H1 (cell line): Measurements from ENCODE around the gene INTS1. TPM values are rescaled to one million over a fixed set of nuclear protein-coding genes. Genes with fewer than 3 reads are reported as not detected.

Experiments used
- ASH2L ChIP-seq: fragments of 200-600, 300-600 bp; sonication (generic); IDR thresholded peaks from one replicate; pipeline ENCODE4 v1.7.1; 2017; ENCODE audit warnings: low read length
- BCL11A ChIP-seq, 2 experiments: IDR thresholded peaks; one replicate each; pipeline ENCODE4 v1.6.1; 2011; ENCODE audit warnings: low read depth in 2 of 2, low read length in 2 of 2, mild to moderate bottlenecking in 2 of 2
- CEBPB ChIP-seq: IDR thresholded peaks from 2 replicates; pipeline ENCODE4 v1.6.1; 2012; ENCODE audit warnings: low read depth, low read length
- CHD2 ChIP-seq: IDR thresholded peaks from 2 replicates; pipeline ENCODE4 v1.6.1; 2012; ENCODE audit warnings: low read length, improper control_type of control experiment
- EZH2 ChIP-seq: fragments of 200-600 bp; sonication (generic); IDR thresholded peaks from 2 replicates; pipeline ENCODE4 v1.7.1; 2012; ENCODE audit warnings: low read depth, mild to moderate bottlenecking, moderate library complexity, low read length, inconsistent platforms; ENCODE audit not compliant: severe bottlenecking
- GTF2F1 ChIP-seq: IDR thresholded peaks from 2 replicates; pipeline ENCODE4 v1.6.1; 2012; ENCODE audit warnings: low read depth, low read length, improper control_type of control experiment, borderline replicate concordance
- KDM1A ChIP-seq: fragments of 200-600, 300-600 bp; sonication (generic); IDR thresholded peaks from 2 replicates; pipeline ENCODE4 v1.7.1; 2016; ENCODE audit warnings: mild to moderate bottlenecking, low read length, borderline replicate concordance
- PHF8 ChIP-seq: fragments of 200-600 bp; sonication (generic); conservative IDR thresholded peaks from 2 replicates; pipeline ENCODE4 v1.7.1; 2012; ENCODE audit warnings: low read depth, mild to moderate bottlenecking, inconsistent platforms, low read length, moderate library complexity
- POLR2A ChIP-seq, 2 experiments: IDR thresholded peaks; 1 replicate in 1 of 2; 2 replicates in 1 of 2; pipeline ENCODE4 v1.6.1; 2011; ENCODE audit warnings: low read depth in 2 of 2, low read length in 2 of 2, mild to moderate bottlenecking in 2 of 2; ENCODE audit errors: control extremely low read depth in 1 of 2
- POU5F1 ChIP-seq: IDR thresholded peaks from 2 replicates; pipeline ENCODE4 v1.6.1; 2011; ENCODE audit warnings: low read depth, mild to moderate bottlenecking, low read length, moderate library complexity
- RBBP5 ChIP-seq: IDR thresholded peaks from 2 replicates; pipeline ENCODE4 v1.7.1; 2012; ENCODE audit warnings: low read depth, mild to moderate bottlenecking, inconsistent platforms, low read length, moderate library complexity, borderline replicate concordance
- RFX5 ChIP-seq: IDR thresholded peaks from 2 replicates; pipeline ENCODE4 v1.6.1; 2011; ENCODE audit warnings: low read depth, low read length, improper control_type of control experiment, borderline replicate concordance
- SAP30 ChIP-seq: fragments of 300-600 bp; sonication (generic); IDR thresholded peaks from 2 replicates; pipeline ENCODE4 v1.7.1; 2012; ENCODE audit warnings: low read length, moderate library complexity, mild to moderate bottlenecking, inconsistent platforms; ENCODE audit not compliant: insufficient read depth, insufficient replicate concordance
- SIRT6 ChIP-seq: IDR thresholded peaks from one replicate; pipeline ENCODE4 v1.7.1; 2012; ENCODE audit warnings: low read length, inconsistent platforms
- SIX5 ChIP-seq: IDR thresholded peaks from 2 replicates; pipeline ENCODE4 v1.6.1; 2011; ENCODE audit warnings: mild to moderate bottlenecking, low read depth, low read length
- SP1 ChIP-seq: IDR thresholded peaks from 2 replicates; pipeline ENCODE4 v1.6.1; 2011; ENCODE audit warnings: low read depth, low read length
- SP4 ChIP-seq: IDR thresholded peaks from 2 replicates; pipeline ENCODE4 v1.6.1; 2012; ENCODE audit warnings: low read length, inconsistent platforms
- SRF ChIP-seq: IDR thresholded peaks from 2 replicates; pipeline ENCODE4 v1.6.1; 2011; ENCODE audit warnings: mild to moderate bottlenecking, low read depth, low read length, moderate library complexity
- TAF7 ChIP-seq: optimal IDR thresholded peaks from 2 replicates; pipeline ENCODE3; 2011; ENCODE audit warnings: low read depth, mild to moderate bottlenecking, inconsistent platforms, low read length, moderate library complexity, borderline replicate concordance
- TEAD4 ChIP-seq: IDR thresholded peaks from 2 replicates; pipeline ENCODE4 v1.6.1; 2012; ENCODE audit warnings: low read depth, low read length, inconsistent platforms, mixed read lengths
- polyA plus RNA-seq, 7 experiments: library from polyadenylated mRNA; depleted of rRNA in 3 of 7; stranded (reverse) in 5 of 7; unstranded in 2 of 7; fragments of >200 nt in 5 of 7; fragments of 200-250 nt in 2 of 7; gene quantifications; 1 replicate in 5 of 7; 2 replicates in 1 of 7; 4 replicates in 1 of 7; pipeline versions ENCODE4 v1.2.1 to v1.2.3, GENCODE V29; 2011 to 2013; ENCODE audit warnings: missing spikeins in 2 of 7, mixed read lengths in 2 of 7
- total RNA-seq: library from RNA; stranded (reverse); fragmentation: NEBNext Ultra II Directional; extraction: Animal tissue kit (Norgen Biotek cat#: 25700); gene quantifications from 2 replicates; pipeline ENCODE4 v1.2.1, GENCODE V29; 2021
- TF ChIP-seq, protein P1 (sequence below): IDR thresholded peaks from 2 replicates; pipeline ENCODE4 v1.6.1; 2012; ENCODE audit warnings: inconsistent platforms
- TF ChIP-seq, protein P2 (sequence below): IDR thresholded peaks from 2 replicates; pipeline ENCODE4 v1.6.1; 2011; ENCODE audit warnings: low read depth, mild to moderate bottlenecking, low read length; ENCODE audit not compliant: insufficient read depth
- TF ChIP-seq, protein P3 (sequence below): IDR thresholded peaks from 2 replicates; pipeline ENCODE4 v1.6.1; 2012; ENCODE audit warnings: inconsistent platforms

The INTS1 gene
- total and polyA plus RNA-seq, 2 of the 8 experiments (the other 6 are each of a cell fraction or from before 2014, with no cell fraction given) = 76.9 to 104 TPM

DNA sequence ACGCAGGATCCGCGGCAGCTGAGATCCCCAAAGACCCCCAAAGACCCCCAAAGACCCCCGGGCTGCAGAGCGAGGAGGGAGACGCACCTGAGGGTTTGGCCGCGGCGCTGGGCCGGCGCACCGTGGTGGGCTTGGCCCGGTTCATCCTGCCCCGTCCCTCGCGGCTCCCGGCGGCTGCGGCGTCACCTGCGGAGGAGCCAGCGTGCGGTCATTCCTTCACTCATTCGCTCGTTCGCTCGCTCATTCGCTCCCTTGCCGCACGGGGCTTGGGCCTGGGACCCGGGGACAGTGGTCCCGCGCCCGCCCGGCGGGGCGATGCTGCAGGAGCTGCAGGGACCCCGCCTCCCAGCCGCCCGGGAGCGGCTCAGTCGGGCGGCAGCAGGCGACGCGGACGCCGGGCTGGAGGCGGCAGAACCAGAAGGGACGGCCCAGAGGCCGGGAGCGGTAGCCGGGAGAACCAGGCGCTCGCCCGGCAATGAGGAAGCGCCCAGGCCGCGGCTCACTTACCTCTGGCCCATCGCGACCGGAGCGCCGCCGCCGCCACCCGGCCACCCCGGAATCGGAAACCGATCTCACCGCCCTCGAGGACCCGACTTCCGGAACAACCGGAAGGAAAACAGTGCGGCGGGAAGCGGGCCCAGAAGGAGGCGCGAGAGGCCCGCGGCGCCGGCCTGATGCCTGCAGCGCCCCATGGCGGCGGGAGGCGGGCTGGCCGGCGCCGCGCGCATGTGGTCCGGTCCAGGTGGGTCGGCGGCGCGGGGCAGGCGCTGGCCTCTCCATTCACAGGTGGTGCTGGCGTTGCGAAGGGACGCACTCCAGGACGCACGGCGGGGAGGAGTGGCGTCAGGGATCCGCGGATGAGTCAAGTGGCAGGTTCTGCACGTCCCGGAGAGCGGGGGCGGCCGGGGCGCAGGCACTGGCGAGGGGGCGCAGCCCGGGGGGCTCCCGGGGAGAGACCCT lies at the start of gene INTS1 (continued):
- TF ChIP-seq, protein P1, sequence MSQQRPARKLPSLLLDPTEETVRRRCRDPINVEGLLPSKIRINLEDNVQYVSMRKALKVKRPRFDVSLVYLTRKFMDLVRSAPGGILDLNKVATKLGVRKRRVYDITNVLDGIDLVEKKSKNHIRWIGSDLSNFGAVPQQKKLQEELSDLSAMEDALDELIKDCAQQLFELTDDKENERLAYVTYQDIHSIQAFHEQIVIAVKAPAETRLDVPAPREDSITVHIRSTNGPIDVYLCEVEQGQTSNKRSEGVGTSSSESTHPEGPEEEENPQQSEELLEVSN = peak; percentile 51
- TF ChIP-seq SIRT6 = no peak
- no peak for TF ChIP-seq ASH2L
- TF ChIP-seq KDM1A = no peak
- TF ChIP-seq SRF = 0 out of 2 replicates have a peak, but pooled peaks have one; percentile 17
- no peak for TF ChIP-seq SP1
- no peak for TF ChIP-seq CHD2
- peak; percentile 93 for TF ChIP-seq PHF8
- no peak for TF ChIP-seq SAP30
- TF ChIP-seq RFX5 = no peak
- TF ChIP-seq EZH2 = no peak
- no peak for TF ChIP-seq CEBPB
- 0 out of 2 replicates have a peak, but pooled peaks have one; percentile 56 for TF ChIP-seq GTF2F1
- no peak for TF ChIP-seq POU5F1
- peak; percentile 19; the same call in 1 of the 2 replicates for TF ChIP-seq SIX5
- TF ChIP-seq SP4 = no peak
- TF ChIP-seq RBBP5 = peak; percentile 32; the same call in 1 of the 2 replicates
- TF ChIP-seq POLR2A (IDR thresholded peaks at IDR 0.05; ENCODE audit: control extremely low read depth in 1 of 2, low read depth in 2 of 2, low read length in 2 of 2) = peak in 1 of 2 experiments; percentile 83; a peak in 2 of 3 replicates
- TF ChIP-seq, protein P2, sequence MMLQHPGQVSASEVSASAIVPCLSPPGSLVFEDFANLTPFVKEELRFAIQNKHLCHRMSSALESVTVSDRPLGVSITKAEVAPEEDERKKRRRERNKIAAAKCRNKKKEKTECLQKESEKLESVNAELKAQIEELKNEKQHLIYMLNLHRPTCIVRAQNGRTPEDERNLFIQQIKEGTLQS = 0 out of 2 replicates have a peak, but pooled peaks have one; percentile 34
- TF ChIP-seq, protein P3, sequence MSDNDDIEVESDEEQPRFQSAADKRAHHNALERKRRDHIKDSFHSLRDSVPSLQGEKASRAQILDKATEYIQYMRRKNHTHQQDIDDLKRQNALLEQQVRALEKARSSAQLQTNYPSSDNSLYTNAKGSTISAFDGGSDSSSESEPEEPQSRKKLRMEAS = peak; percentile 81
- TF ChIP-seq TEAD4 = no peak
- no peak for TF ChIP-seq BCL11A (IDR thresholded peaks at IDR 0.05; ENCODE audit: low read depth in 2 of 2, low read length in 2 of 2)
- peak; percentile 89 for TF ChIP-seq TAF7
